PFSK-1 (cell line): Measurements from ENCODE around the gene ST7.

Source experiments
- FOXP2 ChIP-seq: optimal IDR thresholded peaks from 2 replicates; pipeline ENCODE3; 2011; ENCODE audit warnings: borderline replicate concordance, control low read depth, inconsistent platforms; ENCODE audit not compliant: insufficient read depth; ENCODE audit errors: extremely low read length, extremely low read depth
- POLR2AphosphoS5 ChIP-seq: IDR thresholded peaks from 2 replicates; pipeline ENCODE4 v1.6.1; 2012; ENCODE audit warnings: low read depth, mild to moderate bottlenecking, control low read depth, low read length, moderate library complexity
- REST ChIP-seq, 2 experiments: IDR thresholded peaks; 2 replicates each; pipeline versions ENCODE4 v1.6.1 to v1.8.0; 2011 to 2012; ENCODE audit warnings: low read depth in 2 of 2, low read length in 2 of 2, control low read depth in 1 of 2, inconsistent platforms in 1 of 2, mild to moderate bottlenecking in 1 of 2, moderate library complexity in 1 of 2; ENCODE audit not compliant: insufficient read depth in 1 of 2
- SIN3A ChIP-seq: IDR thresholded peaks from 2 replicates; pipeline ENCODE4 v1.6.1; 2012; ENCODE audit warnings: mild to moderate bottlenecking, low read length, moderate library complexity, borderline replicate concordance; ENCODE audit not compliant: insufficient read depth
- TAF1 ChIP-seq: IDR thresholded peaks from 2 replicates; pipeline ENCODE4 v1.6.1; 2012; ENCODE audit warnings: low read length, control low read depth, borderline replicate concordance; ENCODE audit not compliant: insufficient read depth

- TF ChIP-seq POLR2AphosphoS5: no peak
- no peak for TF ChIP-seq SIN3A
- TF ChIP-seq TAF1: no peak
- no peak for TF ChIP-seq FOXP2
- TF ChIP-seq REST (IDR thresholded peaks at IDR 0.05; ENCODE audit: insufficient read depth in 1 of 2, low read depth in 2 of 2, low read length in 2 of 2): no peak
Measured at GRCh38 chr7:117044664-117045063, 91.4 kb downstream of the ST7 start.
